Measurements from ENCODE around the gene POLE2.

Gene POLE2

GRCh38 chr14:49692811-49693734 is 5.1 kb upstream of the POLE2 start, which contains the start of gene KLHDC1:
TSS of gene KLHDC1 (plus strand) at chr14:49693120. CDS start at chr14:49693195, 75 bp downstream.
- peak within 1 kb of the TSS; percentile 90 for H3K27ac ChIP-seq
- H3K9ac ChIP-seq: peak within 1 kb of the TSS; percentile 29
- peak within 1 kb of the TSS; percentile 79 for H3K4me2 ChIP-seq (ENCODE audit: low read length)
- H3K36me3 ChIP-seq (ENCODE audit: control insufficient read depth, insufficient read depth, low read length): no peaks in the 10 kb centered on the region
- peak within 1 kb of the TSS; percentile 66 for H3K4me3 ChIP-seq (ENCODE audit: low read depth, low read length)
- peaks cover 8% of the 10 kb centered on the region for H3K4me1 ChIP-seq
- peak within 1 kb of the TSS; percentile 95 for H2AFZ ChIP-seq
- no peaks in the 10 kb centered on the region for H3K27me3 ChIP-seq (ENCODE audit: control insufficient read depth, insufficient read depth, low read length)
- no peaks in the 10 kb centered on the region for H3K79me2 ChIP-seq
- H3K9me3 ChIP-seq (ENCODE audit: control insufficient read depth, low read length): no peaks in the 10 kb centered on the region
- TF ChIP-seq CTCF (IDR thresholded peaks at IDR 0.05): no peak

- Histone ChIP-seq H3K9ac (no peak overlapping the region), H3K9me3 (ENCODE audit: control insufficient read depth, low read length) (no peaks in the 10 kb centered on the region), H3K27ac (peak overlapping the region; percentile 90), H3K36me3 (ENCODE audit: control insufficient read depth, insufficient read depth, low read length) (no peaks in the 10 kb centered on the region), H3K79me2 (no peaks in the 10 kb centered on the region), H3K27me3 (ENCODE audit: control insufficient read depth, insufficient read depth, low read length) (no peaks in the 10 kb centered on the region), H2AFZ (peak overlapping the region; percentile 95), H3K4me2 (ENCODE audit: low read length) (peak overlapping the region; percentile 79), H3K4me1 (peaks cover 8% of the 10 kb centered on the region), H3K4me3 (ENCODE audit: low read depth, low read length) (peak overlapping the region; percentile 66)
- no peak for TF ChIP-seq CTCF (IDR thresholded peaks at IDR 0.05)
Measured at GRCh38 chr14:49692193-49692757, 4.3 kb upstream of the POLE2 start.

- H3K9ac ChIP-seq: no peak overlapping the region
- no peaks in the 10 kb centered on the region for H3K36me3 ChIP-seq (ENCODE audit: control insufficient read depth, insufficient read depth, low read length)
- peaks cover 8% of the 10 kb centered on the region for H3K4me1 ChIP-seq
- H3K4me3 ChIP-seq (ENCODE audit: low read depth, low read length): no peak overlapping the region
- H3K27me3 ChIP-seq (ENCODE audit: control insufficient read depth, insufficient read depth, low read length): no peaks in the 10 kb centered on the region
- H2AFZ ChIP-seq: peak overlapping the region; percentile 41
- TF ChIP-seq CTCF (IDR thresholded peaks at IDR 0.05): no peak
- H3K9me3 ChIP-seq (ENCODE audit: control insufficient read depth, low read length): no peaks in the 10 kb centered on the region
- no peak overlapping the region for H3K4me2 ChIP-seq (ENCODE audit: low read length)
- no peaks in the 10 kb centered on the region for H3K79me2 ChIP-seq
- no peak overlapping the region for H3K27ac ChIP-seq
Measured at GRCh38 chr14:49691031-49691430, 3.0 kb upstream of the POLE2 start.

GRCh38 chr14:49688701-49689030 is 652 bp upstream of the POLE2 start:
- Histone ChIP-seq H3K4me1 (peaks cover 3% of the 10 kb centered on the region), H3K4me2 (ENCODE audit: low read length) (peak overlapping the region; percentile 77), H3K9ac (no peak overlapping the region), H3K4me3 (ENCODE audit: low read depth, low read length) (peak overlapping the region; percentile 68), H3K9me3 (ENCODE audit: control insufficient read depth, low read length) (no peaks in the 10 kb centered on the region), H2AFZ (peak overlapping the region; percentile 97), H3K27me3 (ENCODE audit: control insufficient read depth, insufficient read depth, low read length) (no peaks in the 10 kb centered on the region), H3K27ac (peak overlapping the region; percentile 53), H3K36me3 (ENCODE audit: control insufficient read depth, insufficient read depth, low read length) (no peaks in the 10 kb centered on the region), H3K79me2 (no peaks in the 10 kb centered on the region)
- no peak for TF ChIP-seq CTCF (IDR thresholded peaks at IDR 0.05)
